Motor neuron (in vitro differentiated cells): Measurements from ENCODE around the gene SOBP. TPM values are rescaled to one million over a fixed set of nuclear protein-coding genes. Genes with fewer than 3 reads are reported as not detected.

Experiments used
- ATAC-seq, 8 experiments: fragments of 200-7000 bp; cut with Tn5 transposase; replicated peaks in 6 of 8; 2 replicates each; pipeline ENCODE4 v1.8.0; 2021; ENCODE audit warnings: mild to moderate bottlenecking in 8 of 8, moderate library complexity in 8 of 8
- H3K27ac ChIP-seq, 2 donors: fragments of 250-450 bp; sonication (Bioruptor Pico); 2 replicates each; pipeline ENCODE4 v1.9.0; 2021; ENCODE audit warnings: antibody characterized with exemption in 2 of 2, mild to moderate bottlenecking in 2 of 2, moderate library complexity in 1 of 2
- H3K4me1 ChIP-seq, 2 donors: fragments of 250-450 bp; sonication (Bioruptor Pico); replicated peaks in 1 of 2; 2 replicates each; pipeline ENCODE4 v1.6.1; 2021; ENCODE audit warnings: antibody characterized with exemption in 2 of 2, mild to moderate bottlenecking in 2 of 2, moderate library complexity in 1 of 2
- H3K4me3 ChIP-seq, 5 donors: fragments of 250-450 bp; sonication (Bioruptor Pico); 2 replicates each; pipeline ENCODE4 v1.9.0; 2021; ENCODE audit warnings: antibody characterized with exemption in 5 of 5, mild to moderate bottlenecking in 5 of 5, moderate library complexity in 4 of 5
- WGBS, 10 experiments: fragments of 450-650 bp; shearing (Covaris generic); methylation state at CpG; one replicate each; pipeline ENCODE4 v1.0.0; 2022; 5-methylcytosine and 5-hydroxymethylcytosine counted together
- in situ Hi-C, 9 experiments: fragments of 400-800 bp; cut with MboI; loops; one replicate each; pipeline ENCODE4 v1.15.0; 2021; ENCODE audit warnings: low sequenced_read_pairs in 9 of 9, low pct_unique_long_range_greater_than_20kb in 2 of 9; ENCODE audit not compliant: unreplicated experiment in 9 of 9
- total RNA-seq, 8 experiments: library from RNA; unstranded; fragments of 300-600 nt; gene quantifications; 2 replicates each; pipeline versions ENCODE4 v1.2.3 to v1.2.4, GENCODE V29; 2022

The SOBP gene
- total RNA-seq, 8 experiments from 2014 or later = 1.2 to 42.5 (median 9.6) TPM

DNA sequence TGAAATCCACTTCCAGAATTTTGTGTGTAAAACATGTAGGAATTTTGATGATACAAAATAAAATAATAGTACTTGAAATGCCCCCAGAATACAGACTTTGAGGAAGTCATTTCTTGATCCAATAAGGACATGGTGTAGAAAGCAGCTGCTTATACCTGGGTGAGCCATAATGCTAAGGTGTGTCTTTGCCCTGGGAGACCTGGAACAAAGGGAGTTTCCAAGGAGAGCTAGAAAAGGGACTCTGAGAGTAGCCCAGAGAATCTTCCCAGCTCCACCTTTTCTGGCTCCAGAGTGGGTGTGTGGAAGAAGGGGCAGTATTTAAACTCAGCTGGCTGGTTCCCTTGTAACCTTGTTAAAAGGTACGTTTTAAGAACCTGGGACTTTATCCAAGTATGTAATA is 77.7 kb downstream of the SOBP start:
- in situ Hi-C loops = no loop called here
- Histone ChIP-seq H3K4me1 (peaks cover 32 to 34% of the 10 kb centered on the region in 2 donors), H3K4me3 (no peak overlapping the region), H3K27ac (no peak overlapping the region)
- 50 to 100% (median 100%) methylated on average over 1 of the region's 1 CpG; no CpG with 5 or more reads in 4 of the 10 experiments for WGBS, 10 experiments
- no peak for ATAC-seq

DNA sequence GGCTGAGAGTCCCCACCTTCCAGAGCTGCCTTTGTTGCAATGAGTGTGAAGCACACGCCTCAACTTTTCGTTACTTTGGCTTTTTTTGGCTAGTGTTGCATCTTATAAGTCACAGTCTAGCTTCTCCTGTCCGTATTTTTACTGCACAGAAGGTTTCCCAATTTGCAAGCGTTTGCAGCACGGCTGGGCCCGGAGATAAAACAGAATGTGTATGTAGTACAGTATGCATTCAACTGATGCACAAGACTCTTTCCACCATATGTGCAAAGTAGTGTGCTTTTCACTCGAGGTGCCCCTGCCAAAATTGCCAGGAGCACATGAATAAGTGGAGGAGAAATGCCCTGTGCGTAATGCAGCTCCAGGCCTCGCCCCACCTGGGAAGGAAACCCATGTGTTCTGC is 79.6 kb downstream of the SOBP start:
- Histone ChIP-seq H3K4me1 (peaks cover 23% of the 10 kb centered on the region in 2 donors), H3K4me3 (no peak overlapping the region), H3K27ac (no peak overlapping the region)
- in situ Hi-C loops = no loop called here
- ATAC-seq = peak in 1 of 8 experiments; percentile 85
- 0 to 100% (median 97%) methylated on average over 1 to 7 of the region's 9 CpGs; no CpG with 5 or more reads in 1 of the 10 experiments for WGBS, 10 experiments

DNA sequence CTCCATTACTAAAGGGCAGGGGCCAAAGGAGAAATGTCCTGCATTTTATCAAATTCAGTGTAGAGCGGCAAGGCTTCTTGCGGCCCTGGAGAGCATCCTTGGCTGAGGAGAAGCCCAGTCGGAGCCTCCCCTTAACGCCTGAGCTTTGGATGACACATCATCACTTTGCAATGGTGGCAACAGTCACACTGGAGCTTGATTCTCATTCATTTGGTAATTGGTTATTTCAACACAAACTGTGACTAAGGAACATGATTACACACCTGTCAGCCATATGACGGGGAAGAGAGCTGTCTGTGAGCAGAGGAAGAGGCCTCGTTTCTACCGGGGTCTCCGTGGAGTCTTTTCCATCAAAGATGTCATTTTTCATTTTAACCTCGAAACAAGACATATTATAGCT is 81.4 kb downstream of the SOBP start:
- Histone ChIP-seq H3K27ac (peak overlapping the region; percentile 35 to 60), H3K4me1 (peaks cover 24 to 30% of the 10 kb centered on the region in 2 donors), H3K4me3 (no peak overlapping the region)
- ATAC-seq = peak in 5 of 8 experiments; percentile 90 to 95 (median 92)
- 49 to 100% (median 83%) methylated on average over 1 to 9 of the region's 9 CpGs; no CpG with 5 or more reads in 1 of the 10 experiments for WGBS, 10 experiments
- in situ Hi-C loops = no loop called here

- no peak for ATAC-seq
- H3K4me1 ChIP-seq = peaks cover 35 to 45% of the 10 kb centered on the region in 2 donors
- no peak overlapping the region for H3K27ac ChIP-seq
- in situ Hi-C loops = no loop called here
- WGBS, 10 experiments = 40 to 100% (median 83%) methylated on average over 1 to 6 of the region's 6 CpGs; no CpG with 5 or more reads in 1 of the 10 experiments
- no peak overlapping the region for H3K4me3 ChIP-seq
These were observed 83.0 kb downstream of the SOBP start for GRCh38 chr6:107572886-107573285.

- no peak for ATAC-seq
- H3K4me3 ChIP-seq = no peak overlapping the region
- in situ Hi-C loops = no loop called here
- H3K27ac ChIP-seq = no peak overlapping the region
- 61 to 100% (median 100%) methylated on average over 2 to 3 of the region's 6 CpGs; no CpG with 5 or more reads in 6 of the 10 experiments for WGBS, 10 experiments
- H3K4me1 ChIP-seq = peaks cover 51 to 62% of the 10 kb centered on the region in 2 donors
These were observed 84.9 kb downstream of the SOBP start for GRCh38 chr6:107574856-107575255.

DNA sequence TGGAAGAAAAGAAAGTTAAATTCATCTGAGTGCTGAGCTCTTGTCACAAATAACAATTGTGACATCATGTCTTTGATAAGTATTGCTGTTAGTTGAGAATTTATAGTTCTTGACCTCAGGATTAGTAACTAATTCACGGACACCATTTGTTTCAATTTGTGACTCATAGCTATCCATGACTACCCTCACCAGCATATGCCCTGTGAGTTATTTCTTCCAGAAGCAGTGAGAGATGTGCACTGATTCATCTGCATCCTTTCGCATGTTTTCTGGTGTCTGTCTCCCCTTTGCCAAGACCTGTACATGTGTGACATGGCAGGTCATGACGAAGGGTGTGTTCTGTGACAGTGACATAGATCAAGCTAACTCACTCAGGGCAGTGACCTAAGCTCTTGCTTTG is 86.9 kb downstream of the SOBP start:
- peak in 7 of 8 experiments; percentile 57 to 82 (median 74) for ATAC-seq

GRCh38 chr6:107578642-107579341 is 88.9 kb downstream of the SOBP start:
- WGBS, 10 experiments = 6 to 93% (median 57%) methylated on average over 2 to 6 of the region's 6 CpGs; no CpG with 5 or more reads in 1 of the 10 experiments
- H3K4me3 ChIP-seq = no peak overlapping the region
- H3K4me1 ChIP-seq = peaks cover 64 to 72% of the 10 kb centered on the region in 2 donors
- ATAC-seq = peak in 5 of 8 experiments; percentile 37 to 57 (median 54)
- in situ Hi-C loops = no loop called here
- H3K27ac ChIP-seq = peak overlapping the region; percentile 68 to 82

More for the DNA sequence above, 86.9 kb downstream of the SOBP start:
- in situ Hi-C loops = no loop called here
- peaks cover 60 to 70% of the 10 kb centered on the region in 2 donors for H3K4me1 ChIP-seq
- no peak overlapping the region for H3K4me3 ChIP-seq
- 7 to 60% (median 40%) methylated on average over 1 to 2 of the region's 3 CpGs; no CpG with 5 or more reads in 5 of the 10 experiments for WGBS, 10 experiments
- H3K27ac ChIP-seq = peak overlapping the region; percentile 34 to 75

DNA sequence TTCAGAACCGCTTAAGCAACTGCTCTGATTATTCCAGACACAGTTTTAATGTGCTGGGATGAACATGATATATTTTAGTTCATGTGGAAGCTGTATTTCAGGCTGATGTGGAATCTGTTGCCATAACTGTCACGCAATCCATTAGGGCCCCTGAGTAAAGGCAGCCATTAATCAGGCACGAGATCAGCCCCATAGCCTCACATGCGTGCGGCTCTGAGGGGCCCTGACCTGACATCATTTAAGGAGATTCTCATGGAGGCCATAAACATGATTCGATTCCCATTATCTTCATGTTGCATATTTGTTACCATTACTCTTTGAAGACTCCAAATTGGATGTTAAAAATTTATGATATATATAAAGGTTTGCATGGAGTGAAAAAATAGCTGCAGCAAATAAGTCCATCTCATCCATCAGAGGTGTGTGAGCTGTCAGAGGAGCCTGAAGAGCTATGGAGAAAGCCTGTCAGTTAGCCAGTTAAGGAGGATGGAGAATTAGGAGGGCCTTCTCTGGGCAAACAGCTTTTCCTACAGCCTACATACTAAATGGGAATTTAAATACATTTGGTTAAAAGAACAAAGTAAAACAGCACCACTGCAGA is 89.6 kb downstream of the SOBP start:
- ATAC-seq = peak in 5 of 8 experiments; percentile 72 to 81 (median 79)
- in situ Hi-C loops = no loop called here
- peaks cover 64 to 73% of the 10 kb centered on the region in 2 donors for H3K4me1 ChIP-seq

GRCh38 chr6:107582086-107582485 is 92.2 kb downstream of the SOBP start:
- ATAC-seq = no peak
- H3K27ac ChIP-seq = no peak overlapping the region
- H3K4me3 ChIP-seq = no peak overlapping the region
- peaks cover 62 to 75% of the 10 kb centered on the region in 2 donors for H3K4me1 ChIP-seq
- in situ Hi-C loops = no loop called here

More for the DNA sequence above, 89.6 kb downstream of the SOBP start:
- 18 to 87% (median 32%) methylated on average over 2 to 5 of the region's 6 CpGs; no CpG with 5 or more reads in 3 of the 10 experiments for WGBS, 10 experiments
- no peak overlapping the region for H3K4me3 ChIP-seq
- peak overlapping the region; percentile 68 to 82 for H3K27ac ChIP-seq

DNA sequence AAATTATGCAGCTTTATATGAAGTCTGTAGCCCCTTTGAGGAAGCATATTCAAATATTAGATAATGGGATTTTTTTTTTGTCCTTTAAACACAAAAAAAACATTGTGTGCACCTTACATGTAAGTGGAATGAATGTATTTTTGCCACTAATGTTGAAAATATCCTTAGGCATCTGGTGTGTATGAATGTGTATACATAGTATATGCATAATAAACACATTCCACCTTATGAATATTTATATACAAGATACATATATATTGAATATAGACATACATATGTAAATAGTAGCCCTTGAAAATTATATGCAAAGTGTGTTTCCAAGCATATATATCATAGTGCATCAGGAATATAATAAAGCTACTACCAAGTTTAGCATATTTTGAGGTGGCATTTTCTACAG is 94.8 kb downstream of the SOBP start:
- ATAC-seq = peak in 1 of 8 experiments; percentile 79
- Histone ChIP-seq H3K4me3 (no peak overlapping the region), H3K4me1 (peaks cover 49 to 61% of the 10 kb centered on the region in 2 donors), H3K27ac (no peak overlapping the region)
- in situ Hi-C loops = no loop called here

DNA sequence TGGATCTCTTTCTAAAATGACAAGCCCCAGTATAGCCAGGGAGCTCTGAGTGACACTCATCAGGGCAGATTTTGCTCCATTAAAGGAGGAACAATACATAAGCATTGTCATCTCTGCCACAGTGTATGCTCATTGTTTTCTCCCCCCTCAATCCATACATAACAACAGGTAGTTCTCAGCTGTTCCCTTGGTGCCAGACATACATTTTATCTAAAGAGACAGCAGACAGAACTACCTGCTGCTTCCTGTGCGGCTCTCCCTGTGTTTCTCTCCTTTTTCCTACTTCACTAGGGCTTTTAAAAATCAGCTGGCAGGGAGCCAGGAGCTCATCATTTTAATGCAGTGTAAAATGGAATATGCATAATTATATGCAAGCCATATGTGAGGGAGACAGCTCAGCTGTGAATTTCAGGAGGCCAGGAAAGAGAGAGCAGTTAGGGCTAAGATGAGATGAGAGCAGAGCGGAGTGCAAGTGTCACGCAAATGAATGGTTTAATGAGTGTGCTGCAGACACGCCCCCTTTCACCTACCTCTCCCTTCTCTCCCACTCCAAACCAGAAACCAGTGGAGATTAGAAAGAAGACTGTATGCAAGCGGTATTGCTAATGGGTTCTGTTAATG is 96.0 kb downstream of the SOBP start:
- no peak overlapping the region for H3K4me3 ChIP-seq
- peaks cover 47 to 53% of the 10 kb centered on the region in 2 donors for H3K4me1 ChIP-seq
- H3K27ac ChIP-seq = no peak overlapping the region
- in situ Hi-C loops = no loop called here
- WGBS, 10 experiments = 0 to 84% (median 20%) methylated on average over 1 to 5 of the region's 5 CpGs; no CpG with 5 or more reads in 1 of the 10 experiments
- ATAC-seq = peak; percentile 35 to 97 (median 88)

GRCh38 chr6:107587451-107587850 is 97.5 kb downstream of the SOBP start:
- in situ Hi-C loops = no loop called here
- Histone ChIP-seq H3K4me1 (peaks cover 37 to 40% of the 10 kb centered on the region in 2 donors), H3K4me3 (no peak overlapping the region), H3K27ac (no peak overlapping the region)
- 17 to 100% (median 80%) methylated on average over 1 to 5 of the region's 5 CpGs; no CpG with 5 or more reads in 1 of the 10 experiments for WGBS, 10 experiments
- ATAC-seq = no peak

DNA sequence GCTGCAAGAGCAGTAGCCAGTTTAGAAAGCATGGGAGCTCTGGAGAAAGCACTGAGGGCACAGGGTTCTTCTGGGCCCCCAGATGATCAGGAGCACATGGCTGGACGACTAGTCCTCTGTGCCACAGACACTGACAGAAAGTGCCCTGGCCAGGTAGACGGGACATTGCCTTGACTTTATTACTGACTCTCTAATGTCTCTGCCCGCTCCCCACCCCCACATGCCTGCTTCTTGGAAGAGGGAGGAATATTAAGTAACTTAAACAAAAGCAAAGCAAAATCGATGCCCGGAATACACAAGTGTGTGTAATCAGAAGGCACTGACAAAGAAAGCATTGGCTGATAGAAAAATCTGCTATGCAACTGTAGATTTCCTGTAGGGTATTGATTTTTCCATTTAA is 99.3 kb downstream of the SOBP start:
- ATAC-seq = no peak
- Histone ChIP-seq H3K27ac (no peak overlapping the region), H3K4me1 (peaks cover 37 to 38% of the 10 kb centered on the region in 2 donors), H3K4me3 (no peak overlapping the region)
- 51 to 85% (median 78%) methylated on average over 1 to 4 of the region's 5 CpGs; no CpG with 5 or more reads in 4 of the 10 experiments for WGBS, 10 experiments
- in situ Hi-C loops = no loop called here
